ENCODE results near the gene RASSF3.

- no peak for TF ChIP-seq POLR2A (IDR thresholded peaks at IDR 0.05)
- no peak for TF ChIP-seq CTCF (IDR thresholded peaks at IDR 0.05)
- TF ChIP-seq EP300 (IDR thresholded peaks at IDR 0.05), result no peak
These were observed 127.2 kb downstream of the RASSF3 start for GRCh38 chr12:64737539-64737938.
